DMS53 treated with DMSO at 0.1 percent for 48 hours (cell line): ENCODE measurements around the gene CAMK1D.

Source experiments
- DNase-seq: peaks from one replicate; lab custom pipeline; 2025; ENCODE audit not compliant: unreplicated experiment; lab: John Stamatoyannopoulos, UW

The CAMK1D gene

DNA sequence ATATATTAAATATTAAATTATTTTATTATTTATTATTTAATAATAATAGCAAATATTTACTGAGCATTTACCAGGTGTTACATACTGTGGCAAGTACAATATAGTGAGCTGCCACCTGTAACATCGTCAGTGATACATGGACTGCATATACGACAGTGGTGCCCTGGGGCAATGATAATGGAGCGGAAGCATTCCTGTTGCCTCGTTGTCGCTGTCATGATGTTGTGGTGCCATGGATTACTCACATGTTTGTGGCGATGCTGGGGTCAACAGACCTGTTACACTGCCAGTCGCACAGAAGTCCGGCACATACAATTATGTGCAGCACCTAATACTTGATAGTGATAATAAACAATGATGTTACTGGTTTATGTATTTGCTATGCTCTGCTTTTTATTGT, 20.6 kb downstream of the CAMK1D start:
- no peak for DNase-seq

- DNase-seq: no peak
These were observed 23.5 kb downstream of the CAMK1D start for GRCh38 chr10:12372846-12373245.

DNA sequence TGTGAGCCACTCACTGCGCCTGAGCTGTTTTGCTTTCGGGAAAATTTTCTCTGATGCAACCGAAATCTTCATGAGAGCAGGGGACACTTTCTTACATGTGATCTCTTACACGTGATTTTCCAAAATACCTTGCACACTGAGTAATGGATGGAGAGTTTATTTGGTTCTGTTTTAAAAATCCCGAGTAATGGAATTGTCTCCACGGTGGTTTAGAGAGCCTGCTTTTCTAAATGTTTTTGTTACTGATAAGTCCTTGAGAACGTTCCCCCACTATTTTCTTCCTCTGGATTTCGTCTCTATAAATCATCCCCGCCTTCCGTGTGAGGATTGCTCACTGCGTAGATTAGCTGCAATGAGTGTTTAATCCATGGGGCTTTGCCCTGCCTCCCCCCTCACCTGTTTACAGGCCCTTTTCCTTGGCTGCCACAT, 25.7 kb downstream of the CAMK1D start:
- DNase-seq: no peak

- DNase-seq: no peak
These were observed 26.9 kb downstream of the CAMK1D start for GRCh38 chr10:12376211-12376610.

DNA sequence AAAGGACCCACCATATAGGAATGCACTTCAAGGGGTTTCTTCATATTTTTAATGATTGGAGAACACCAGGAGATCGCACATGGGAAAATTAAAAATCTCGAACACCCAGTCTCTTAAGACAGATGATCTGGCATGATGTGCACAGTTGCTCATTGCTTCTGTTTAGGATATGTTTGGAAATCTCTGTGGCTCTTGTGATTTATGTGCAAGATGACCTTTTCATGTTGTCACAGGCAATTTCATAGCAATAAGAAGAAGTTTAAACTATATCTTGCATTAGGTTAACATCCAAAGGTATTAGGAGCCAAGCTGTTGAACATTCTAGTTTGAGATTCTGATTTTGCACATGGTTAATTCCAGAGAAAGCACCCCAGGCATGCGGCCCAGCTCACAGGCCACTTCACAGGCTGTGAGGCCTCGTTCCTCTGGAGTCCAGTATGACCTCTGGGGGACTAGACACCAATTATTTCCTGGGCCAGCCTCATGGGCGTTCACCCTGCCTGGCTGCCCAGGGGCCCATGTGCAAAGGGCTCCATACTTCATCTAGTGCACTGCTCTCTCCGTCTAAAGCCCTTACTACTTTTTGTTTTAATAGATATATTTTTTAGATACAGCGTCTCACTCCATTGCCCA, 28.4 kb downstream of the CAMK1D start:
- no peak for DNase-seq

DNA sequence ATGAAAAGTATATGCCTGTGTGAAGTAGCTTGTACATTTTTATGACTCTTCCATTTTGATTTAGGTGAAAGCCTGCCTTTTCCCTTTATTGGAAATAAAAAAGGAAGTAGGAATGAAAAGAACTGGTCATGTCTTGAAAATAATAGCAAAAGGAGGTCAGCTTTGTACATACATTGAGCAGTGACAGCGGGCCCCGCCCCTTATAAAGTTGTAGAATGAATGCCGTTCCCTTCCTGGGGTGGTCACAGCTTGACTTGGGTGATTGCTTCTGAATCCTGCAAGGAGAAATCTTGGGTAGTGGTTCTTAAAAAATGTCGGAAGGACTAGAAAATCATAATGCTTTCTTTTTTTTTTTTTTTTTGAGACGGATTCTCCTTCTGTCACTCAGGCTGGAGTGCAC, 31.7 kb downstream of the CAMK1D start:
- no peak for DNase-seq

DNA sequence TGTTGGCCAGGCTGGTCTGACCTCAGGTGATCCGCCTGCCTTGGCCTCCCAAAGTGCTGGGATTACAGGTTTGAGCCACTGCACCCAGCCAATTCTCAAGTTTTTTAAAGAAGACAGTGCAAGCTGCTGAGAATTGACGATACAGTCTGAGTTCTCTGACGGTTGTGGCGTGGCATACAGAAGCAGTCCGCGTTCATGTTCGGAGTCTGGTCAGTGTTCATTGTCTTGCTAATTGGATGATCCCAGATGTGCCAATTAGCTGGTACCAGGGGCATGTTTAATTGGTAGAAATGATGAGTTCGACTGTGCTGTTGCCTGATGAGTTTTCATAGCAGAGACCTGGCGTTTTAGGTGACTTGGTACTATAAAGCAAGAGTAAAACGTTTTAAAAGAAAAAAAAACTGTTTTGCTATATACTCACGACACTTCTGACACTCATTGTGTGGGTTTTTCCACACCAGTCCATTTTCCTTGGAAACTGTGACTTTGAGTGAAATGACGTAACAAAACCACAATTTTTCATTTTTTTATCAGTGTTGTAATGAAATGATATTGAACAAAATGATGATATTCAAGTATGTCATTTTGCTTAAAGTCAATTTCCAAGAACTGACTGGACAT, 32.3 kb downstream of the CAMK1D start:
- no peak for DNase-seq

GRCh38 chr10:12382157-12382548, 32.8 kb downstream of the CAMK1D start:
- no peak for DNase-seq

DNA sequence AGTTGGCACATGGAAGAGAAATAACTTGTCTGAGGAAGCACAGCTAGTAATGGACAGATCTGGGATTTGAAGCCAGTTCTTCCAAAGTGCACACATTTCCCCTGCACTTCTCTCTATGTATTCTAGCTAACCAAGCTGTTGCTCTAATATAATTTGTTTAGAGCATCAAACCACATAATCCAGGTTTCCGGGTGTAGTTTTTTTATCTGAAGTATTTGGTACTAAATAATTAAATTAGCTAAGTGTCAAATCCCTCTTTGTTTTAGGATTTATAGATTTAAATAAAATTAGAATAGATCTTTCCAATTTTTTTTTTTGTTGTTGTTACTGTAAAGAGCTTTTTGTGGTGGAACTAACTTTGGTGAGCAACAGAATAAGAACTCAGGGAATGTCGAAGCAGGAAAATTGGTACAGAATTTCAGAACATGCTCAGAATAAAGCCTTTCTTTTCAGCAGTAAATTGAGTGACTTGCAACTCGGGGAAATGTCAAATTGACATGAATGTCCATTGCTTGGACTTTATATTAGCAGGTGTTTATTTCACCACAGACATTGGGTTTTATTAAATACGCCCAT, 33.7 kb downstream of the CAMK1D start:
- no peak for DNase-seq

- no peak for DNase-seq
These were observed 35.6 kb downstream of the CAMK1D start for GRCh38 chr10:12384906-12385305.

GRCh38 chr10:12387561-12388210, 38.3 kb downstream of the CAMK1D start:
- DNase-seq: no peak

- DNase-seq: no peak
These were observed 39.3 kb downstream of the CAMK1D start for GRCh38 chr10:12388671-12389070.

DNA sequence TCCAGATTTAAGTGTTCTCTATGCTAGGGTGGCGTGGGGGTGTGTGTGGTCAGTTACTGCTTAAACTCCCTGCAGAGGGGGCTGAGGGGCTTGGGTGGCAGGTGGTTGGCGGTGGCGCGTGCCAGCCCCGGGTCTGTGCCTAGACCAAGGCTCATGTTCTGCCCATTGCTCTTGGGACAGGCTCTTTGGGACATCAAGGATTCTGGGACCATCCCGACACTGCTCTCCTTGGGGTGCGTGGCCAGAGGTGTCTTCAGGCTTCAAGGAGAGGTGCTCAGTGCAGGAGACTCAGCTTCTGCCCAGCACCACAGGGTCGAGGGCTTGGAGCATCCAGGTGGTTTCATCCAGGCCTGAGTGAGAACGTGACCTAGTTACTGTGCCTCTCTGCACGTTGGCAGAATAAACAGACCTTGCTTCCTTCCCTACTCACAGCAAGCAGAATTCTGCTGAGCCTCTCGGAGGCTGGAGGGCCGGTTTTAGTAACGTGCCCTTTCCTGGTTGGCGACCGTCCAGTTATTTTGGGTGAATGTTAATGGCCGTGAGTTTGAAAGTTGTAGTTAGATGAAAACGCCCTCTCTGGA, 39.9 kb downstream of the CAMK1D start:
- DNase-seq: peak; percentile 56

DNA sequence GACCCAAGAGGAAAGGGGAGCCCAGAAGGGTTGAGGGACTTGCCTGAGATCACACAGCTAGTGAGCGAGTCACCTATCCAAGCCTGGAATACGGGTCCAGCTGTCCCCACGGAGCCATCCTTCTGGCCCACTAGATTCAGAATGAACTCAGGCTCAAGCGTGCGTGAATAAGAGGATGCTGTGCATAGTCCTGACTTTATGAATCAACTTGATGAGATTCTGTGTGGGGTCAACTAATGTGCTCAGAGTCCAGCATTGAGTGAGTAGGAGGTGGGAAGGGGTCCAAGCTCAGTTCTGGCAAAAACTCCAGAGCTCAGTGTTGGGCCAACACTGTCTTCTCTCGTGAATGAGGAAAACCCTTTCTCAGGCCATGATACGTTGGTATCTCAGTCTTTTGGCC, 41.4 kb downstream of the CAMK1D start:
- no peak for DNase-seq

GRCh38 chr10:12391206-12391605, 41.9 kb downstream of the CAMK1D start:
- no peak for DNase-seq

- DNase-seq: no peak
These were observed 44.5 kb downstream of the CAMK1D start for GRCh38 chr10:12393831-12394230.

- no peak for DNase-seq
These were observed 45.1 kb downstream of the CAMK1D start for GRCh38 chr10:12394241-12395033.

DNA sequence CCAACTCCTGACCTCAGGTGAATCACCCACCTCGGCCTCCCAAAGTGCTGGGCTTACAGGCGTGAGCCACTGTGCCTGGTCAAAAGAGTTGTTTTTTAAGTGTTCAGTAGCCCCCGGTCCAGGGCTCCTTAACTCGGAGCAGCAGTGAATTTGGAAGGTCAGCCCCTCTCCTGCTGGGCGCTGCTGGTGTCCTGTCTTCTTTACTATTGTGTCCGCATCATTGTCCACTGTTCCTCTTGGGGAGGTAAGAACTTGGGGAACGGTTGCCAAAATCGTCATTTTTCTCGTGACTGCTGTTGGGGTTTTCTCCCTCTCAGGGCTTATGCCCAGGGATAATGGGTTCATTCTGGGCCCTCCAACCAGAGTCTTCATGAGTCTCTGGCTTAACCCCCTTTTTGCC, 46.7 kb downstream of the CAMK1D start:
- DNase-seq: no peak

DNA sequence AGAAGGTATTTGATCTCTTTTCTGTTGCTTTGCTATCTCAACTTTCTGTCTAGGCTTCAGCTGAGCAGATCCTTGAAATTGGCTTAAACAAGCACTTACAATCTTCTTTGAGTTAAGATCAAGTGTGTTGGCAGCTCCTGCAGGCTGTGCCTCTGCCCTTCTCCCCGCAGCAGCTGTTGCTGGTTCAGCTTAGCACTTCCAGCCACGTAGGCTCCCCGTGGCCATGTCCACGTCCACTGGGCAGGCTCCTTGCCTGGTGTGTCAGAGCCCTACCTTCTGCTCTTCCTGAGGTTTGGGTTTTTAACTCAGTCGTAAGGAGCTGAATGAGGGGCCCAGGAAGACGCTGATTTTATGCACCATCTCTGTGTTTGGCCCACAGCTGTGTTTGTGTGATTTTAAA, 47.2 kb downstream of the CAMK1D start:
- DNase-seq: no peak

GRCh38 chr10:12397147-12397896, 48.0 kb downstream of the CAMK1D start:
- no peak for DNase-seq
